HepG2 (cell line): ENCODE data around the gene FOSB. TPM values are rescaled to one million over a fixed set of nuclear protein-coding genes. Genes with fewer than 3 reads are reported as not detected.

Source experiments
- ATAC-seq: fragments of 200-7000 bp; cut with Tn5 transposase; 3 replicates; pipeline ENCODE4 v1.9.1; 2020; ENCODE audit warnings: mild to moderate bottlenecking, moderate library complexity
- BruUV-seq: library from RNA; stranded (reverse); fragments of 400-500 nt; replicated peaks from 2 replicates; lab custom pipeline; 2021; lab: Mats Ljungman, UMichigan
- CTCF ChIA-PET: fragments of 300-600 bp; formaldehyde crosslinking; extraction: SDS; loops from one replicate; lab custom pipeline; 2021; ENCODE audit warnings: low total read pairs, inconsistent platforms, low intra/inter-chr PET ratio; lab: Yijun Ruan, JAX
- POLR2A ChIA-PET: fragments of 350-600 bp; sonication (Branson Sonifier 250); formaldehyde crosslinking; loops from one replicate; lab custom pipeline; 2020; ENCODE audit warnings: antibody characterized with exemption, inconsistent platforms; lab: Yijun Ruan, JAX
- DNase-seq: peaks from one replicate; pipeline ENCODE4 v3.0.0-alpha.2; 2015; ENCODE audit warnings: low spot score
- FAIRE-seq: peaks from 3 replicates; lab custom pipeline; 2011; peaks lifted over from hg19 to GRCh38; lab: Jason Lieb, UNC
- H2AFZ ChIP-seq: one replicate; pipeline ENCODE4 v1.6.1; 2011; ENCODE audit warnings: low read length, inconsistent platforms
- H3K27ac ChIP-seq: fragments of 300-600 bp; 3 replicates; pipeline ENCODE4 v1.8.0; 2011; ENCODE audit warnings: mixed run types, mild to moderate bottlenecking, mixed read lengths, low read length, inconsistent platforms; ENCODE audit not compliant: insufficient read depth; ENCODE audit errors: extremely low read length
- H3K27me3 ChIP-seq, 2 experiments: fragments of 200-600 bp in 1 of 2; 2 replicates in 1 of 2; 3 replicates in 1 of 2; pipeline versions ENCODE4 v1.6.0 to v1.8.0; 2011; ENCODE audit warnings: low read length in 2 of 2, mild to moderate bottlenecking in 2 of 2, moderate library complexity in 2 of 2, inconsistent platforms in 1 of 2; ENCODE audit not compliant: insufficient read depth in 2 of 2, control insufficient read depth in 1 of 2
- H3K36me3 ChIP-seq, 2 experiments: fragments of 200-600 bp in 1 of 2; replicated peaks in 1 of 2; 2 replicates in 1 of 2; 3 replicates in 1 of 2; pipeline versions ENCODE4 v1.5.1 to v1.8.0; 2011; ENCODE audit warnings: low read length in 2 of 2, inconsistent platforms in 1 of 2; ENCODE audit not compliant: insufficient read depth in 2 of 2, control insufficient read depth in 1 of 2
- H3K4me1 ChIP-seq: 2 replicates; pipeline ENCODE4 v1.5.1; 2012; ENCODE audit warnings: low read length, inconsistent platforms; ENCODE audit not compliant: insufficient read depth
- H3K4me2 ChIP-seq: 2 replicates; pipeline ENCODE4 v1.6.0; 2011; ENCODE audit warnings: low read depth, low read length, inconsistent platforms
- H3K4me3 ChIP-seq, 3 experiments: fragments of 200-600 bp in 1 of 3; sonication (generic), shearing (Covaris generic) in 1 of 3; replicated peaks in 1 of 3; 2 replicates each; pipeline ENCODE4 v1.5.1; 2011 to 2016; ENCODE audit warnings: low read length in 3 of 3, inconsistent platforms in 2 of 3, low read depth in 2 of 3, mild to moderate bottlenecking in 2 of 3, control low read depth in 1 of 3, mixed read lengths in 1 of 3; ENCODE audit not compliant: insufficient read depth in 1 of 3
- H3K79me2 ChIP-seq: one replicate; pipeline ENCODE4 v1.6.1; 2011; ENCODE audit warnings: low read length, inconsistent platforms; ENCODE audit not compliant: insufficient read depth
- H3K9ac ChIP-seq: 2 replicates; pipeline ENCODE4 v1.6.0; 2011; ENCODE audit warnings: mild to moderate bottlenecking, low read depth, low read length, inconsistent platforms; ENCODE audit not compliant: insufficient read depth
- H3K9me3 ChIP-seq: 2 replicates; pipeline ENCODE4 v1.5.1; 2012; ENCODE audit warnings: mild to moderate bottlenecking, low read length
- H4K20me1 ChIP-seq: 2 replicates; pipeline ENCODE4 v1.6.0; 2011; ENCODE audit warnings: inconsistent platforms, mild to moderate bottlenecking, low read length, moderate library complexity; ENCODE audit not compliant: insufficient read depth
- DNMT3B ChIP-seq: conservative IDR thresholded peaks from 2 replicates; pipeline ENCODE4 v1.6.1; 2016; ENCODE audit warnings: missing biosample characterization, control low read depth
- FOXJ3 ChIP-seq: sonication (generic); formaldehyde crosslinking; IDR thresholded peaks from 2 replicates; pipeline ENCODE4 v1.4.0; 2020; ENCODE audit warnings: missing genetic modification reagents, mild to moderate bottlenecking, borderline replicate concordance
- FOXP1 ChIP-seq, 2 experiments: fragments of 450-650 bp in 1 of 2; IDR thresholded peaks; 2 replicates each; pipeline ENCODE4 v1.6.1; 2017 to 2018; ENCODE audit warnings: antibody characterized with exemption in 1 of 2
- MIXL1 ChIP-seq: IDR thresholded peaks from 2 replicates; pipeline ENCODE4 v1.6.1; 2016
- PHB2 ChIP-seq: fragments of 450-650 bp; IDR thresholded peaks from 2 replicates; pipeline ENCODE4 v1.6.1; 2018; ENCODE audit not compliant: partially characterized antibody
- ZFY ChIP-seq: sonication (generic); formaldehyde crosslinking; IDR thresholded peaks from 2 replicates; pipeline ENCODE4 v1.4.0; 2020; ENCODE audit warnings: missing genetic modification reagents
- WGBS: methylation state at CpG from one replicate; pipeline ENCODE4 v1.1.6; 2017; ENCODE audit warnings: low lambda C conversion rate; 5-methylcytosine and 5-hydroxymethylcytosine counted together
- in situ Hi-C: cut with HindIII; loops from 2 replicates; pipeline ENCODE4 v1.10.0; 2017; ENCODE audit warnings: low pct_unique_long_range_greater_than_20kb; ENCODE audit not compliant: extremely low pct_ligation_motif_present
- intact Hi-C: fragments of 100-400 bp; cut with micrococcal nuclease; formaldehyde crosslinking; loops from one replicate; pipeline ENCODE4 v1.10.0; 2022; ENCODE audit not compliant: unreplicated experiment
- polyA plus RNA-seq, 8 experiments: library from polyadenylated mRNA; depleted of rRNA in 3 of 8; stranded (reverse) in 7 of 8; unstranded in 1 of 8; fragments of >200 nt; fragmentation: Illumina TruSeq in 4 of 8; extraction: Trizol in 4 of 8; gene quantifications; 2 replicates each; pipeline versions ENCODE4 v1.2.1 to v1.2.3, GENCODE V29; 2011 to 2016; ENCODE audit warnings: low read depth in 4 of 8, missing spikeins in 1 of 8, mixed read lengths in 1 of 8; ENCODE audit not compliant: insufficient read depth in 1 of 8
- total RNA-seq, 5 experiments: library from RNA; depleted of rRNA; stranded (reverse); fragments of >200 nt; fragmentation: Illumina TruSeq; extraction: Trizol; gene quantifications; 2 replicates each; pipeline ENCODE4 v1.2.3, GENCODE V29; 2016; ENCODE audit warnings: low read depth in 1 of 5
- TF ChIP-seq, protein P1 (sequence below): sonication (generic); formaldehyde crosslinking; IDR thresholded peaks from 2 replicates; pipeline ENCODE4 v1.4.0; 2020; ENCODE audit warnings: missing genetic modification reagents, borderline replicate concordance

Gene FOSB
- total and polyA plus RNA-seq, 2 of the 13 experiments (the other 11 are each of a cell fraction or from before 2014, with no cell fraction given): 2.8 to 6.0 TPM

GRCh38 chr19:45462174-45462573, 5.6 kb upstream of the FOSB start:
- peaks cover 40% of the 10 kb centered on the region; the same call in 1 of the 2 replicates for H3K4me1 ChIP-seq
- POLR2A ChIA-PET: no interaction called here
- TF ChIP-seq FOXP1 (IDR thresholded peaks at IDR 0.05) (no peak), FOXP1 (CRISPR knock-in tag; IDR thresholded peaks at IDR 0.05) (no peak), ZFY (CRISPR knock-in tag) (no peak), PHB2 (no peak), MIXL1 (CRISPR knock-in tag) (no peak), DNMT3B (CRISPR knock-in tag) (no peak), FOXJ3 (CRISPR knock-in tag) (no peak)
- TF ChIP-seq, protein P1, sequence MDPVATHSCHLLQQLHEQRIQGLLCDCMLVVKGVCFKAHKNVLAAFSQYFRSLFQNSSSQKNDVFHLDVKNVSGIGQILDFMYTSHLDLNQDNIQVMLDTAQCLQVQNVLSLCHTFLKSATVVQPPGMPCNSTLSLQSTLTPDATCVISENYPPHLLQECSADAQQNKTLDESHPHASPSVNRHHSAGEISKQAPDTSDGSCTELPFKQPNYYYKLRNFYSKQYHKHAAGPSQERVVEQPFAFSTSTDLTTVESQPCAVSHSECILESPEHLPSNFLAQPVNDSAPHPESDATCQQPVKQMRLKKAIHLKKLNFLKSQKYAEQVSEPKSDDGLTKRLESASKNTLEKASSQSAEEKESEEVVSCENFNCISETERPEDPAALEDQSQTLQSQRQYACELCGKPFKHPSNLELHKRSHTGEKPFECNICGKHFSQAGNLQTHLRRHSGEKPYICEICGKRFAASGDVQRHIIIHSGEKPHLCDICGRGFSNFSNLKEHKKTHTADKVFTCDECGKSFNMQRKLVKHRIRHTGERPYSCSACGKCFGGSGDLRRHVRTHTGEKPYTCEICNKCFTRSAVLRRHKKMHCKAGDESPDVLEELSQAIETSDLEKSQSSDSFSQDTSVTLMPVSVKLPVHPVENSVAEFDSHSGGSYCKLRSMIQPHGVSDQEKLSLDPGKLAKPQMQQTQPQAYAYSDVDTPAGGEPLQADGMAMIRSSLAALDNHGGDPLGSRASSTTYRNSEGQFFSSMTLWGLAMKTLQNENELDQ (CRISPR knock-in tag): no peak
- TF ChIP-seq, all 625 proteins: peak for 0
- in situ Hi-C loops (no loop called here), intact Hi-C loops (no loop called here)
- H3K4me3 ChIP-seq: no peak overlapping the region
- no peaks in the 10 kb centered on the region for H3K9me3 ChIP-seq
- no peak overlapping the region for H2AFZ ChIP-seq
- no peak overlapping the region for H3K27ac ChIP-seq
- no TSS peak for BruUV-seq
- no peak overlapping the region for H3K4me2 ChIP-seq
- H3K27me3 ChIP-seq: peaks cover 0 to 10% of the 10 kb centered on the region in 2 experiments; a peak in 1 of 5 replicates
- H4K20me1 ChIP-seq: no peaks in the 10 kb centered on the region
- no peak for FAIRE-seq
- 9% methylated on average over 4 of the region's 4 CpGs for WGBS
- no peak overlapping the region for H3K9ac ChIP-seq
- no peaks in the 10 kb centered on the region for H3K79me2 ChIP-seq
- CTCF ChIA-PET: no interaction called here
- no peak for ATAC-seq
- H3K36me3 ChIP-seq: no peaks in the 10 kb centered on the region
- no peak for DNase-seq
